NCI-H446 treated with DMSO at 0.1 percent for 48 hours (cell line): ENCODE data around the gene JDP2.

Experiments
- DNase-seq: peaks from one replicate; lab custom pipeline; 2025; lab: John Stamatoyannopoulos, UW

The JDP2 gene

GRCh38 chr14:75437201-75438143 is 9.7 kb downstream of the JDP2 start:
- DNase-seq = no peak

DNA sequence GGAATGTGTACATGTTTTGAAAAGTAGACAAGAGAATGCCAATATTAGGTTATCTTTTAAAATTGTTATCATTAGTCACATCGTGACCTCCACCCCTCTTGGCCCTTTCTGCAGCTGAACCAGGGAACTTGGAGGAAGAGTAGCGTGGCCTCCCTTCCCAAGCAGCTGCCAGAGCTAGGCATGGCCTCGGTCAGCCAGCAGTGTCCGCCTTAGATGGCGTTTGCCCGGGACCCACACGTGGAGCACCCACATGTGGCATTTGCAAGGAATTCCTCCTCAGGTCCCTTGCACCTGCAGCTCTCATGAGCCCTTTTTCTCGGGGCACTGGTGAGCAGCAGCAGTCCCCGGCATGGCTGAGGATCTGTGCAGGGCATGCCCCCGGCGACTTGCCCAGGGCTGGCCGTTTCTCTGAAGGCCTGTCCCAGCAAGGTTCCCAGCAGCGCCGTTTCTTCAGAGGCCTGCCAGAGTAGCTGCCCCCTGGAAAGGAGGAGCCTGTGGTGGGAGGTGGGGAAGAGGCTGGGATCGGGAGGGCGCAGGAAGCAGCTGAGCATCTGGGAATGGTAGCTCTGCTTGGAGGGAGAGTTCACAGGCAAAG is 10.8 kb downstream of the JDP2 start:
- DNase-seq = no peak

- no peak for DNase-seq
Measured at GRCh38 chr14:75439989-75440388, 12.2 kb downstream of the JDP2 start.

DNA sequence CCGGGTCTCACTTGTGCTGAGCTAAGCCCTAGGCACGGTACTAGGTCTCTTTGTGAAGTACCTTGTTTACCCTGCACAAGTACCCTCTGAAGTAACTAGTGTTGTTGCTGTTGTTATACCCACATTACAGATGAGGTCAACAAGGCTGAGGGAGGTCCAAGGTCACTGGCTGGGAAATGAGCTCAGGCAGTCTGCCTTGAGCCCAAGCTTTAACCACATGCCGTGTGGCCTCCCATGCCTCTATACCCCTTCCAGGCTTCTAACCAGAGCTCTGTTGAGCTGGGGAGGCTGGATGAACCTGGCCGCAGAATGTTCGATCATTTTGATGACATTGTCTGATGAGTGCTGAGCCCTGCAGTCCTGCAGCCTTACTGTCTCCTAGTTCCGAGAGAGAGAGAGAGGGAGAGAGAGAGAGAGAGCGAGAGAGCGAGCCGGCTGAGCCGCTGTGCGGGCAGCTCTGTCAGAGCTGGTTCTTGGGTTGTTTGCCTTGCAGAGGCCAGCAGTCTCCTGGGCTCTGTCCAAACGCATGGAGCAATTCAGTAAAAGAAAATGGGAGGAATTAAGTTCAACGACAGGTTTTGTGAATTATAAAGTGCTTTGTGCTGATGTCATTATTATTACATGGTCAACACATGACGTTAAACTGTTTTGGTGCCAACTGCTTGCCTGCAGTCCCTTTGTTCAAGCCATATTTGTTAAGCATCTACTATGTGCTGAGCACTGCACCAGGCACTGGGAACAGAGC is 13.1 kb downstream of the JDP2 start:
- DNase-seq = no peak

GRCh38 chr14:75441728-75442127 is 13.9 kb downstream of the JDP2 start:
- DNase-seq = no peak

DNA sequence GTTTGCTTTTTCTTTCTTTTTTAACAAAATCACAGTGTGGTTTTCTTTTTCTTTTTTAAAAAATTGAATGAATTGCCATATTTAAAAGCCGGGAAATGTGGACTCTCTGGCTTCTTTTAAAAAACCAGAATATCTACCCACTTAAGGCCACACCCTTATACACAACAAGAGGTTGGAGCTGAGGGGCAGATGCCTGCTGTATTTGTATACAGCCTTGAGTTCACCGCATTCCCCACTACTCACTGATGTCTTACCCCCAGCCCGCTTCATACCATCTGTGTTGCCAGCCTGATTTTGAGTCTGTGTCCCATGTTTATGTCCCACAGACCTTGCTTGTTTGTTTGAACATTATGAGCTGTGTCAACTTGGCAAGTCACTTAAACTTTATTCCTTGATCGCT is 14.3 kb downstream of the JDP2 start:
- DNase-seq = no peak

DNA sequence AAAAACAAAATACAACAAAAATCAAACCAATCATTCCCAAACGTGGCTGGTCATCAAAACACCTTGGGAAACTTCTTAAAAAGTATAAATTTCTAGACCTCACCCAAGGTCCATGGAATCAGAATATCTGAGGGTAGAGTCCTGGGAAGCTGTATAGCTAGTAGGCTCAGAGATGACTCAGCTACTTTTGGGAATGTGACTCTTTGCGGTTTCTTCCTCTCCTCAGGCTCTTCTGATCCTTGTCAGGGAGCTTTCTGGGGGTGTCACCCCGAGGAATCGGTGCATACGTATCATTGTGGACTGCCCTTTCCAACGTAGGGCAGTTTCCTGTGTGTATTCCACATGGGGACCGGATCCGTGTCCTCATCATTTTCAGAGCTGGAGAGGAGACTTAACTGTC is 14.8 kb downstream of the JDP2 start:
- DNase-seq = no peak

GRCh38 chr14:75443203-75443969 is 15.6 kb downstream of the JDP2 start:
- DNase-seq = no peak

DNA sequence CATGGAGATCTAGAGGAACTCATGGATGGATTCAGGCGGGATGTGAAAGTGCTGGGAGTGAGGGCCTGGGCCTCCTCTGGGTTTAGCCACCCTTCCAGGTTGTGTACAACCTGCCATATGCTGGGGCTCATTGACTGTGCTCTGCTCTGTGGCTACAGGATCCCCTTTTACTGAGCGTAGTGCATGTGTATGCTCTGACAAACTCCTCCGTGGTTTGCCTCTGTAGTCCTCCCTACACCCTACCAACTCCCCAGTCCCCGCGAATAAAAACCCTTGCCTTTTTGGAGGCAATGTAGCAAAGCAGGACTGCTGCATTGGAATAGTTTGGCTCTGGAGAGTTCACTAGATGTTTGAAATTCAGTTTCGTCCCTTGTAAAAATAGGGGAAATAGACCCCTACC is 17.4 kb downstream of the JDP2 start:
- no peak for DNase-seq

DNA sequence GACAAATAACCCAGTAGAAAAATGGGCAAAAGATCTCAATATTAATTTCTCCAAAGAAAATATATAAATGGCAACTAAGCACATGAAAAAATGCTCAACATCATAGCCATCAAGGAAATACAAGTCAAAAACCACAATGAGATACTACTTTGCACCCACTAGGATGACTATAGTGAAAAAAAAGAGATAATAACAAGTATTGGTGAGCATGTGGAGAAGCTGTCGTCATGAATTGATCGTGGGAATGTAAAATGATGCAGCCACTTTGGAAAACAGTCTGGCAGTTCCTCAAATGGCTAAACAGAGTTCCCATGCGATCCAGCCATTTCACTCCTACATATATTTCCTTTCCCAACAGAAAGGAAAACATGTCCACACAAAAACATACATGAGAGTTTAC is 18.1 kb downstream of the JDP2 start:
- no peak for DNase-seq

DNA sequence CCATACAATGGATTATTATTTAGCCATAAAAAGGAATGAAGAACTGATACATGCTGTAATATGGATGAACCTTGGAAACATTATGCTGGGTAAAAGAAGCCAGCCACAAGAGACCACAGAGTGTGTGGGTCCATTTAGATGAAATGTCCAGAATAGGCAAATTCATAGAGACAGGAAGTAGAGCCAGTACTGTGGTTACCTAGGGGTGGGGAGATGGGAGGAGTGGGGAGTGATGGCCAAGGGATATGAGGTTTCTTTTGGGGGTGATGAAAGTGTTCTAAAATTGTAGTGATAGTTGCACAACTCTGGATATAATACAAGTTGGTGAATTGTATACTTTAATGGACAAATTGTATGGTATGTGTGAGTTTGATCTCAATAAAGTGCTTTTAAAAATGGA is 18.6 kb downstream of the JDP2 start:
- no peak for DNase-seq

DNA sequence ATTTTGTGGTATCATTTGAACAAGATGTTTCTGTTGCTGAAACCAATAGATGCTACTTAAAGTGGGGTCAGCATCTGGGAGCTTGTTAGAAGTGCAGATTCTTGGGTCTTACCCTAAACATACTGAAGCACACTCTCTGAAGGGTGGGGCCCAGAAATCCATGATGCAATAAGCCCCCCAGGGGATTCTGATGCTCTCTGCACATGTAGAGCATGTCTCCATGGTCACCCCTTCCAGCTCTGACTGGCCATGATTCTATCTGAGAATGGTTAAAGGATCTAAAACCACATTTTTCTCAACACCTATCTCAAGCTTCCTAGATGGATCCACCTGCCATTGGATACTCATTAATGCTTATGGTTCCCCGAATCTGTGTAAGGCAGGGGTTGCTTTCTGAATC is 20.4 kb downstream of the JDP2 start:
- DNase-seq = no peak

GRCh38 chr14:75449036-75449435 is 21.2 kb downstream of the JDP2 start:
- DNase-seq = no peak

GRCh38 chr14:75449696-75450095 is 21.9 kb downstream of the JDP2 start:
- DNase-seq = no peak

- no peak for DNase-seq
Measured at GRCh38 chr14:75450381-75451276, 22.8 kb downstream of the JDP2 start.

DNA sequence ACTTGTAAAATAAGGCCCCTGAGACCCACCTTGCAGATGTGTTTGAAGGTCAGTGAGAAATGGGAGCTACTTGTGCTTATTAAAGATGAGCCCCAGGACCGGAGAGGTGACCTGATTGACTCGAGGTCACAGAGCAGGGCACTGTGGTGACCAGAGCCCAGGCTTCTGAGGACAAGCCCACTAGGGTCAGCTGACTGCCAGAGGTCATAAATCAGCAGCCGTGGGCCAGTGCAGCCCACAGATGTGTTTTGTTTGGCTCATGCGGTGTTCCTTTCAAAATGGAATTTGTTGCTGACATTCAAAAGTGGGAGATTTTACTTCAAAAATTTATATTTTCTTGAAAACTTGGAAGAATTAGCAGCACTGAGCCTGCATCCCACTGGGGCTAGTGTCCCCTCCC is 24.5 kb downstream of the JDP2 start:
- no peak for DNase-seq

DNA sequence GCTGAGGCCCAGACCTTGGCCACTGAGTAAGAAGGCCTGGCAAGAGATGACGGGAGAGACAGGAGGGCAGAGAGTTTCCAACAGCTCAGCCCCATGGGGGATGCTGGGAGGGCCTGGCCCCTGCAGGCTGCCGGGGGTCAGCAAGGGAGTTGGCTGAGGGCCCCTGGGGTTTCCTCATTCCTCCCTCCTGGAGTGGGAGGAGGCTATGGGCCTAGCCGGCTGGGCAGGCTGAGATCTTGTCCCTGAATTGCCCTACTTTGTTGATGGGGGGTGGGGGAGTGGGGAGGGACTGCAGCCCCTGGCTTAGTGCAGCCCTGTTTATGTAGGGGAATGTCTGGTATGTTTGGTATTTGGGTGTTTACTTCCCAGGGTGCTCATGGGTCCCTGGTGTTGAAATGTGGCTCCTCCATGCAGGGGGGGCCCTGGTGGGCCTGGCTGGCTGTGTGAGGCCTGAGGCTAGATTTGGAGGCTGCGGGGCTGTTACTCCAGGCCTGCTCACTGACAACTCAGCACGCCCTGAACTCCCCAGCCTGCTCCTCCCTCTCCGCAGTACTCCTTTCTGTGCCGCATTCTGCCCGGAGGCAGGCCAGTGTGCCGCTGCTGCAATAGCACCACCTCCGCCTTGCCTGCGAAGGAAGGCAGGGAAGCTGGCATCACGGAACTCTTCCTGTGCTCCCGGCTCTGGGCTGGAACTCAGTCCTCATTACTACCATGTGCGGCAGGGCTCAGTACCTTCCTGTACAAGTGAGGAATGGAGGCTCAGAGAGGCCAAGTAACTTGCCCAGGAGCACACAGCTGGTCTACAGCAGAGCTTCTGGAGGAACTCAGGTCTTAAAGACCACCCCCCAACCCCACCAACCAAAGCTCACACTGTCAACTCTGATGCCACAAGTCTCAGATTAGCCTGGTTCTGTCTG is 25.3 kb downstream of the JDP2 start:
- DNase-seq = no peak

DNA sequence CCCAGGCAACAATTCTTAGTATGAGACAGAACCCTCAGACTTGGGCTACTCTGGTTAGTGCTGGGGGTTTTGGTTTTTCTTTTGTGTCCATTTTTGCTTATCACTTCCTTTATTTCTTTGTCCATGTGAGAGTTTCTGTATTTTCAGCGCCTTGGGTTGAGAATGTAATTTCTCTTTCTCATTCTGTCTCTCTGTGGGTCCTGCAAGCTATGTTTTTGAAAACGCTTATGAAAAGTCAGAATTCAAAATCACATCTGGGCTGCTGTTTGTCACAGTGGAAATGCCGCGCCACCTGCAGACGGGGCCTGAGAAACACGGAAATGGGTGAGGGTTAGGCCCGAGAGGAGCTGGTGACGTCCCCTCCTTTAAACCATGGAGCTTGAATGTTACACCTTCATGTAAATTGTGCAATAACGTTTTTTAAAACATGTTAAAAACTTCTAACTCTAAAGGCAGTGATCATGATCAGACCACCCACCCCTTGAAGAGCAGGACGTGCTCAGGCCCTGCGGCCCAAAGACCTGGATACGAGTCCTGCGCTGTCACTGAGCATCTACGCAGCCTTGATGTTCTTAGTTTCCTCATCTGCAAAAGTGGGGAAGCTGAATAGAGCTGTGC is 26.1 kb downstream of the JDP2 start:
- no peak for DNase-seq

DNA sequence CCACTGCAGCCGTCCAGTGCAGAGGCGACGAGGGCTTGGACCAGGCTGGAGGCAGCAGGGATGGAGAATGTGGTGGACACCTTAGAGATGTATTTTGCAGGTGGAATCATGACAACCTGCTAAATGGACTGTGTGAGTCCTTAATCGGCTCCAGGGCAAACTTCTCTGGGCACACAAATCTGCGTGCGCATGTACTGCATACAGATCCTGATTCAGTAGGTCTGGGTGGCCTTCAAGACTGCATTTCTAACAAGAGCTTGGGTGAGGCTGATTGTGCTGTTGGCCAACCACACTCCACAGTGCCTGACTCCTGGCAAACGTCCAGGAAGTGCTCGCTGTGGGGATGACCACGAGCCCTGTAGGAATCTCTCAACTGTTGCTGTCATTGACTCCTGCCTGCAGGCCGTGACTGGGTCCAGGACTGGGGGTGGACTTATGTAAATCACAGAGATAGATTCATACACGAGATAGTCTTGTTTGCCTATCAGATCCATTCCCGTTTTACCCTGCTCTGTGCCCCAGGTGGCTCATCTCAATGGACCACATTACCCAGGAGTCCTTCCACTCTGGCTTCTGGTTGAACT is 27.2 kb downstream of the JDP2 start:
- DNase-seq = no peak
